Measurements from ENCODE around the gene LRRTM4.
"Not testable (repeated sequence)": the region's sequence is repeated elsewhere in the genome, so short reads cannot be mapped to it uniquely, and the experiment has no call there.

The LRRTM4 gene

DNA sequence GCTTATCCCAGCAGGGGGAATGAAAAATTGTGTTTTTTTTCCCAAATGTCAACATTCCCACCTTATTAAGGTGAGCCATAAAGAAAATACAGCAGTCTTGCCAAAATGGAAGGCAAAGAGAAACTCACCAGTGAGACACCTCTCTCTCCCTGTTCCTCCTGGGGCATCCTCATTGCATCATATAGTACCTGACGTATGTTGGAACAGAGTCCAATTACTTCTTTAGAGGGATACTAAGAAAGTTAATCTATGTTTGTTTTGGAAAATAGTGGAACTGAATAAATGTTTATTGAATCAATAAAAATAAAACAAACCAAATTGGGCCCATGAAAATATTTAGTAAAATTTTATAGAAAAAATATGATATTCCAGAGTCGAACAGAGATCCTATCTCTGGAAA lies 700.4 kb downstream of the LRRTM4 start:
- H3K4me3 ChIP-seq (ENCODE audit: low read length): no peak overlapping the region
- no peak for DNase-seq (ENCODE audit: low read depth)
- TF ChIP-seq, protein P1, sequence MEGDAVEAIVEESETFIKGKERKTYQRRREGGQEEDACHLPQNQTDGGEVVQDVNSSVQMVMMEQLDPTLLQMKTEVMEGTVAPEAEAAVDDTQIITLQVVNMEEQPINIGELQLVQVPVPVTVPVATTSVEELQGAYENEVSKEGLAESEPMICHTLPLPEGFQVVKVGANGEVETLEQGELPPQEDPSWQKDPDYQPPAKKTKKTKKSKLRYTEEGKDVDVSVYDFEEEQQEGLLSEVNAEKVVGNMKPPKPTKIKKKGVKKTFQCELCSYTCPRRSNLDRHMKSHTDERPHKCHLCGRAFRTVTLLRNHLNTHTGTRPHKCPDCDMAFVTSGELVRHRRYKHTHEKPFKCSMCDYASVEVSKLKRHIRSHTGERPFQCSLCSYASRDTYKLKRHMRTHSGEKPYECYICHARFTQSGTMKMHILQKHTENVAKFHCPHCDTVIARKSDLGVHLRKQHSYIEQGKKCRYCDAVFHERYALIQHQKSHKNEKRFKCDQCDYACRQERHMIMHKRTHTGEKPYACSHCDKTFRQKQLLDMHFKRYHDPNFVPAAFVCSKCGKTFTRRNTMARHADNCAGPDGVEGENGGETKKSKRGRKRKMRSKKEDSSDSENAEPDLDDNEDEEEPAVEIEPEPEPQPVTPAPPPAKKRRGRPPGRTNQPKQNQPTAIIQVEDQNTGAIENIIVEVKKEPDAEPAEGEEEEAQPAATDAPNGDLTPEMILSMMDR (IDR thresholded peaks at IDR 0.05; ENCODE audit: insufficient read depth, low read depth, low read length, missing control alignments): no peak

DNA sequence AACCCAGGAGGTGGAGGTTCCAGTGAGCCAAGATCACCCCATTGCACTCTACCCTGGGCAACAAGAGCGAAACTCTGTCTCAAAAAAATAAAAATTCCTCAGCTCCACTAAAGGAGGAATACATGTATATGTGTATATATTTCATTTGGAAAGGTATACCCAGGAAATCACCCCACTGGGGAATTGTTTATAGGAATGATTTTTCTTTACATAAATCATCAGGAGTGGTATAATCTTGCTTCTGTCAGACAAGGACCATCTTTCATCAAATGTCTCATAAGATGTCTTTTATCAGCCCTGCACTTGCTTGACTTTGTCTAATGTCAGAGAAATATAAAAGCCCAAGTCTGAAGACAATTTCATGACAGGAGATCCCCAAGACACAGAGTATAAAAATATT lies 709.1 kb downstream of the LRRTM4 start:
- H3K4me3 ChIP-seq (ENCODE audit: low read length): no peak overlapping the region
- TF ChIP-seq, protein P1 (IDR thresholded peaks at IDR 0.05; ENCODE audit: insufficient read depth, low read depth, low read length, missing control alignments): no peak
- DNase-seq (ENCODE audit: low read depth): no peak

DNA sequence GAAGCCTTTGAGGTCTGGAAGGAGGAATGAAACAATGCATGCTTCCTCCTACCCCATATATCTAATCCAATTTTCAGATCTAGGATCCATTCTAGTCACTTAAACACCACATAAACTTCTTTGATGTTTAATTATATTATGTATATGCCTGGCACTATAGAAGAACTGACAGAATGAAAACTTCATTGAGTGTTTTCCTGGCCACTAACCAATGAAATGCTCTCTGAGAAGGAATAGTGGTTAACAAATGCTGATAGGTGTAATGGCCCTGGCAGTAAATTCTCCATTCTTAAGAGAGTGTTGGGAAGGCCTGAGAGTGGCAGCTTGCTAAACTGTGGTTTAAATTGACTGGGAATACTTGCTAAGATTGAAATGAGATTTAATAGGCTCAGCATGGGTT lies 710.0 kb downstream of the LRRTM4 start:
- TF ChIP-seq, protein P1 (IDR thresholded peaks at IDR 0.05; ENCODE audit: insufficient read depth, low read depth, low read length, missing control alignments): no peak
- no peak overlapping the region for H3K4me3 ChIP-seq (ENCODE audit: low read length)

DNA sequence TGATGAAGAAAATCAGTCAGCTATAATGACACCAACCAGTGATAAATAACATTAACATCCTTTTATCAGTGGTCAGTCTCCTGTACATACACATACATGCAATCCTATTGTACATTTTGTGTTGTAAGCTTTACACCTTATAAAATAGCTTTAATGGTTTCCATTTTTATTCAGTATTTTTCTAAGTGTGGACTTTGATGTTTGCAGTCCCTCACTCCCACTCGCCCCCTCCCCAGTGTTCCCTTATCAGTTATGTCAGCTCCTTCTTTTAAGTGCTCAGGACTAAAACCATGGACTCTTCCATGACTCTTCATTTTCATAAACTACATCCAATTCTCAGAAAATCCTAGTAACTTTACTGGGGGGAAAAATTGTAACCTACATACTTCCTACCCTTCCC lies 713.0 kb downstream of the LRRTM4 start:
- no peak overlapping the region for H3K4me3 ChIP-seq (ENCODE audit: low read length)
- no peak for DNase-seq (ENCODE audit: low read depth)
- TF ChIP-seq, protein P1 (IDR thresholded peaks at IDR 0.05; ENCODE audit: insufficient read depth, low read depth, low read length, missing control alignments): no peak

More for the DNA sequence above, 710.0 kb downstream of the LRRTM4 start:
- no peak for DNase-seq (ENCODE audit: low read depth)

DNA sequence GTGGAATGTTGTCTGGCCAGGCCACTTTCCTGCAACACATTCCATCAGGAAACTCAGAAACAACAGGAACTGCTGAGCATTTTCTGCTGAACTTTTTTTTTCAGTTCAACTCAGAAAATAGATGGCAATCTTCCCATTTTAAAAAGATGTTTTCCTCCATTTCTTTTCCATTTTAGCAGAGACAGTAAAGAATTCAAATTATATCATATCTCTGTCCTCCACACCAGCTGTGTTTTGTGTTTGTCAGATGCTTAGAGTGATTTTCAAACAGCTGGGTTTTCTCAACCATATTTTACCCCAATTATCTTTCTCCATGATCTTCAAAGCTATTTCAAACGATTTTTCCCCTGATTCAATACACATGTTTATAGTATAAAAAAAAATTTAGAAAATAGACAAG lies 713.4 kb downstream of the LRRTM4 start:
- no peak overlapping the region for H3K4me3 ChIP-seq (ENCODE audit: low read length)
- DNase-seq (ENCODE audit: low read depth): no peak
- TF ChIP-seq, protein P1 (IDR thresholded peaks at IDR 0.05; ENCODE audit: insufficient read depth, low read depth, low read length, missing control alignments): no peak

DNA sequence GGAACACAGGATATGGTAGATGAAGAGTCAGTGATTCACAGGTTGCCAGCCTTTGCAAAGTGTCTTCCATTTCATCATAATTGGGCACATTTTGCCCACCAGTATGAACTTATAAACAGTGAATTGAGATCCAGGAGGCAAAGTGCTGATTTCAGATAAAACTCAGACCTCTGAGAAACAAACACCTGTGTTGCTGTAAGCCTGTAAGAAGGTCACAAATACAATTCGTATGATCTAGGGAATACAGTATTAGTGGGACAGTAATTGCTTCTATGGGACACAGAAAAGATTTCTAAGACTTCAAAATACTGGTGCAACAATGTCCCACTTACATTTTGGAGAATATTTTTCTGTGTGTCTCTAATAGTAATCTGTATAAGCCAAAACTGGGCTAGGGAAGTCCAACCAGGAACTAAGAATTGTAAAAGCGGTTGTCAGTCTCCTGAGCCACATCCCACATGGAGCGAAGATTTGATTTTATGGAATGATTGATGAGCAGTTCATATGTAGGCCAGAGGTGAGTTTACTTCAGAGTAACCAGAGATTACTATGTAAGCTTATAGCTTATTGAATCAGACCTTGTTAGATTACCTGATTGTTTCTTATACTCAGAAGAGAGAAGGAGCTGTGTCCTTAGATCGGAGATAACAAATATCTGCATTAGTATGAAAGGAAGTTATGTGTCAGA lies 728.4 kb downstream of the LRRTM4 start:
- H3K4me3 ChIP-seq (ENCODE audit: low read length): no peak overlapping the region
- DNase-seq (ENCODE audit: low read depth): no peak
- TF ChIP-seq, protein P1 (IDR thresholded peaks at IDR 0.05; ENCODE audit: insufficient read depth, low read depth, low read length, missing control alignments): no peak

DNA sequence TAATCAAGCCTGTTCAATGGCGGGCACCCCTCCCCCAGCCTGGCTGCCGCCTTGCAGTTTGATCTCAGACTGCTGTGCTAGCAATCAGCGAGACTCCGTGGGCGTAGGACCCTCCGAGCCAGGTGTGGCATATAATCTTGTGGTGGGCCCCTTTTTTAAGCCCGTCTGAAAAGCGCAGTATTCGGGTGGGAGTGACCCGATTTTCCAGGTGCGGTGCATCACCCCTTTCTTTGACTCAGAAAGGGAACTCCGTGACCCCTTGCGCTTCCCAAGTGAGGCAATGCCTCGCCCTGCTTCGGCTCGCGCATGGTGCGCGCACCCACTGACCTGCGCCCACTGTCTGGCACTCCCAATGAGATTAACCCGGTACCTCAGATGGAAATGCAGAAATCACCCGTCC lies 740.9 kb downstream of the LRRTM4 start:
- not testable (repeated sequence) for H3K4me3 ChIP-seq (ENCODE audit: low read length); DNase-seq (ENCODE audit: low read depth)

All from epithelial cell of esophagus (primary cell).